Activated CD8-positive, alpha-beta T cell treated with anti-CD3 and anti-CD28 coated beads for 36 hours (primary cell): ENCODE results near the gene DOCK2. TPM values are rescaled to one million over a fixed set of nuclear protein-coding genes. Genes with fewer than 3 reads are reported as not detected.

ENCODE experiments used
- ATAC-seq: fragments of 200-7000 bp; cut with Tn5 transposase; one replicate; pipeline ENCODE4 v1.10.0; 2021; ENCODE audit warnings: mild to moderate bottlenecking, moderate library complexity
- CTCF ChIA-PET: fragments of 350-600 bp; sonication (Branson Sonifier 250); formaldehyde crosslinking; loops from one replicate; lab custom pipeline; 2021; ENCODE audit warnings: antibody characterized with exemption; lab: Charles Lee
- POLR2A ChIA-PET: fragments of 350-600 bp; sonication (Branson Sonifier 250); formaldehyde crosslinking; loops from one replicate; lab custom pipeline; 2021; ENCODE audit warnings: antibody characterized with exemption; lab: Charles Lee
- DNase-seq: peaks from one replicate; pipeline ENCODE4 v3.0.0-alpha.2; 2020
- H3K27ac Mint-ChIP-seq: one replicate; pipeline ENCODE4 v1.8.0; 2021; ENCODE audit warnings: mild to moderate bottlenecking, mixed read lengths
- H3K27me3 Mint-ChIP-seq: one replicate; pipeline ENCODE4 v1.8.0; 2021; ENCODE audit warnings: mixed read lengths
- H3K36me3 Mint-ChIP-seq: one replicate; pipeline ENCODE4 v1.8.0; 2021; ENCODE audit warnings: low read depth, mixed read lengths
- H3K4me1 Mint-ChIP-seq: one replicate; pipeline ENCODE4 v1.8.0; 2021; ENCODE audit warnings: low read depth, mixed read lengths
- H3K4me3 Mint-ChIP-seq: one replicate; pipeline ENCODE4 v1.8.0; 2021; ENCODE audit warnings: mild to moderate bottlenecking, moderate library complexity, mixed read lengths
- H3K9me3 Mint-ChIP-seq: one replicate; pipeline ENCODE4 v1.8.0; 2021; ENCODE audit warnings: mixed read lengths
- intact Hi-C: fragments of 100-400 bp; cut with micrococcal nuclease; formaldehyde crosslinking; loops from one replicate; pipeline ENCODE4 v1.10.0; 2022
- total RNA-seq, 2 experiments: library from RNA; stranded (reverse); gene quantifications; one replicate each; pipeline ENCODE4 v1.2.3, GENCODE V29; 2021
- TF ChIP-seq, protein P1 (sequence below): fragments of 200-600 bp; IDR thresholded peaks from one replicate; pipeline ENCODE4 v1.8.0; 2022; ENCODE audit warnings: antibody characterized with exemption, mild to moderate bottlenecking

Gene DOCK2
- total RNA-seq, 2 experiments from 2014 or later, result 180 to 181 TPM

DNA sequence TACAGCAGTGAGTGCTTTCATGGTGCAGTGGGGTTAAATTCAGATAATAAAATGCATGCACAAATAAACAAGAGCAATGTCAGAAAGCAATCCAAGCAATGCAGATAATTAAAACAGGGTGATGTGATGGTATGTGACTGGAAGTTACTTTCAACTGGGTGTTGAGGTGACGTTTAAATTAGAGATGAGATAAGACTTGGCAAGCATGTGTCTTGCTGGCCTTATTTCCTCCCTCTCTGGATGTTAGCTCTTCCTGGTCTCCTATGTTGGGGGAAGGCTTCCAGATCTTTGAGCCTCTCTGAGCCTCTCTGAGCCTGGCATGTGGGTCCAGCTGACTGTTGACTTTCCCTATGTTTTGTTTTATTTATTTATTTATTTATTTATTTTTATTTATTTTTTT, 54.4 kb downstream of the DOCK2 start:
- peaks cover 54% of the 10 kb centered on the region for H3K36me3 Mint-ChIP-seq
- H3K27me3 Mint-ChIP-seq, result no peaks in the 10 kb centered on the region
- DNase-seq (no peak), ATAC-seq (no peak)
- CTCF ChIA-PET, result no interaction called here
- H3K9me3 Mint-ChIP-seq, result no peaks in the 10 kb centered on the region
- no peak overlapping the region for H3K27ac Mint-ChIP-seq
- POLR2A ChIA-PET, result interaction anchor here (0.6 kb wide), 1 partner anchor 587 kb away, joined by 3 read pairs; no protein-coding TSS in a partner anchor
- no peaks in the 10 kb centered on the region for H3K4me1 Mint-ChIP-seq
- TF ChIP-seq, protein P1, sequence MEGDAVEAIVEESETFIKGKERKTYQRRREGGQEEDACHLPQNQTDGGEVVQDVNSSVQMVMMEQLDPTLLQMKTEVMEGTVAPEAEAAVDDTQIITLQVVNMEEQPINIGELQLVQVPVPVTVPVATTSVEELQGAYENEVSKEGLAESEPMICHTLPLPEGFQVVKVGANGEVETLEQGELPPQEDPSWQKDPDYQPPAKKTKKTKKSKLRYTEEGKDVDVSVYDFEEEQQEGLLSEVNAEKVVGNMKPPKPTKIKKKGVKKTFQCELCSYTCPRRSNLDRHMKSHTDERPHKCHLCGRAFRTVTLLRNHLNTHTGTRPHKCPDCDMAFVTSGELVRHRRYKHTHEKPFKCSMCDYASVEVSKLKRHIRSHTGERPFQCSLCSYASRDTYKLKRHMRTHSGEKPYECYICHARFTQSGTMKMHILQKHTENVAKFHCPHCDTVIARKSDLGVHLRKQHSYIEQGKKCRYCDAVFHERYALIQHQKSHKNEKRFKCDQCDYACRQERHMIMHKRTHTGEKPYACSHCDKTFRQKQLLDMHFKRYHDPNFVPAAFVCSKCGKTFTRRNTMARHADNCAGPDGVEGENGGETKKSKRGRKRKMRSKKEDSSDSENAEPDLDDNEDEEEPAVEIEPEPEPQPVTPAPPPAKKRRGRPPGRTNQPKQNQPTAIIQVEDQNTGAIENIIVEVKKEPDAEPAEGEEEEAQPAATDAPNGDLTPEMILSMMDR, result no peak
- intact Hi-C loops, result no loop called here
- no peak overlapping the region for H3K4me3 Mint-ChIP-seq

DNA sequence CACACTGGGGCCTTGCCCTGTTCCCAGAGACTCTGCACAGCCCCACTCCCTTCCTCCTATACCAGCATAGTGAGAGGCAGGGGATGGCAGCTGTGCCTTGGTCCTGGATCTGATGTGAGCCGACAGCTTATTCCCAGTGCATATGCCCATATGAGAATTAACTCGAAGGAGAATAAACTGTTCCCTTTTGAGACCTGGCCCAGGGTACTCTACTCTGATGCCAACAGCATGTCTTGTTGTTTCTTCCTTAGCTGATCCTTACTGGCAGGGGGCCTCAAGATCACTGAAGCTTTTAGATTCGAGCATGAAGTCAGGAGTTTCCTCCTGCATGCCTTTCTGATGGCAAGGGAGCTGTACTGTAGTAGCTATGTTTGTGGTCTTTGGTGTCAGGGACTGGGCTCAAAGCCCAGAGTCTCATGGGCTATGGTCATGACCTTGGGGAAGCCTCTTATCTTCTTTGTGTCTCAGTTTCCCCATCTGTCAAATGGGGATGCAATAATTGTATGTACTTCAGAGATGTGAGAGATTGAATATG, 57.1 kb downstream of the DOCK2 start:
- CTCF ChIA-PET, result no interaction called here
- Mint-ChIP-seq H3K27me3 (no peaks in the 10 kb centered on the region), H3K36me3 (peaks cover 48% of the 10 kb centered on the region), H3K27ac (no peak overlapping the region), H3K9me3 (no peaks in the 10 kb centered on the region), H3K4me1 (no peaks in the 10 kb centered on the region), H3K4me3 (no peak overlapping the region)
- POLR2A ChIA-PET, result interaction anchor here (1.1 kb wide), 1 partner anchor 12 kb away, joined by 3 read pairs; no protein-coding TSS in a partner anchor
- intact Hi-C loops, result no loop called here
- TF ChIP-seq, protein P1, result no peak
- DNase-seq (no peak), ATAC-seq (no peak)

DNA sequence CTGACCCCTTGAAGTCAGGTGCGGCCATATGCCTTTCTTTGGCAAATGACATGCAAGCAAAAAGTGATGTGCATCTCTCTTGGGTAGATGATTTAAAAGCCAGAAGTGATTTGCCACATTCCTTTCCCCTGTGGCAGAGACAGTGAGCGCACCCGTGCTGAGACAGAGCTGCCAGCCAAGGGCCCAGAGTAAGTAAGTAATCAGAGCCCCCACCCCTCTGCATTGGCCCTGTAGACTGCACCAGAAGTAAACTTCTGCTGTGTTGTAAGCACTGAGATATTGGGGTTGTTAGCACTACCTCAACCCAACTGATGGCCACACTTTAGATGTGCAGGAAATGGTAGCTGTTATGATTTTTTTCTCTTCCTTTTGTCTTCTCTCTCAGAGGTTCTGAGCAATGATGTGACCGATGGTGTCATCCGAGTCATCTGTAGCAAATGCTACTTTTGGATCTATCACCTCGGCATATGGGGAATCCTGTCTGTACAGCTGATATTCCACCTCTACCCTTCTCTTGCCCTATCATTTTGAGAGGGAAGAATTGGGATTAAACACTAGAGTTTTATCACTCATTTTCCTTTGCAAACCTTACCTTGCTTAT, 58.0 kb downstream of the DOCK2 start:
- no peak overlapping the region for H3K4me3 Mint-ChIP-seq
- TF ChIP-seq, protein P1, result no peak

DNA sequence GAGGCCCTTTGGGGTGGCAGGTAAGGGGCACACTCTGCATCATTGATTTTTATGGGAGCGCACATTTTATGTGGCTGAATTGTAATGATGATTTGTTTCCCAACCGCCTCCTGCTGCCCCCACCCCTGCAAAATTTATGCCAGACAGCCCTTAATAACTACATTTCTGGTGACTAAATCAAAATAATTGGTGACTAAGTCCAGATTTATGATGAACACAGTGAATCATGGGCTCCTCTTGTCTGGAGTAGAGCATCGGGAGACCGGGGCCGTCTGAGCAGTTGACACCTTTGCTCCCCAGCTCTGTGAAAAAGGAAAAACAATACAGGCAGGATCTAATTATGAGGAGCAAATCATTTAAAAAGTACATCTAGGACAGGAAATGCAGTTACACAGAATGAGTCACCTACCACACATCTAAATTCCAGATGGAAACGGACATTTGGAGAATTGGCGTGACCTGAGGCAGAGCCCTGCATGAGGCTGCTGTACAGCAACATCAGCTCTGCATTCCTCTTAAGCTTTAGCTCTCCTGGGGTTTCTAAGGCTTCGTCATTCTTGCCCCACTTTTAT, 58.9 kb downstream of the DOCK2 start:
- DNase-seq (no peak), ATAC-seq (no peak)
- Mint-ChIP-seq H3K4me3 (no peak overlapping the region), H3K27ac (no peak overlapping the region), H3K4me1 (no peaks in the 10 kb centered on the region), H3K9me3 (no peaks in the 10 kb centered on the region), H3K36me3 (peaks cover 47% of the 10 kb centered on the region), H3K27me3 (no peaks in the 10 kb centered on the region)
- TF ChIP-seq, protein P1, result no peak
- intact Hi-C loops, result no loop called here
- ChIA-PET POLR2A (no interaction called here), CTCF (interaction anchor here (1.5 kb wide), 1 partner anchor 16 kb away, joined by 3 read pairs; no protein-coding TSS in a partner anchor)

More for the DNA sequence above, 58.0 kb downstream of the DOCK2 start:
- intact Hi-C loops, result no loop called here
- H3K27ac Mint-ChIP-seq, result no peak overlapping the region
- ATAC-seq (no peak), DNase-seq (no peak)
- H3K27me3 Mint-ChIP-seq, result no peaks in the 10 kb centered on the region
- ChIA-PET POLR2A (no interaction called here), CTCF (no interaction called here)
- no peaks in the 10 kb centered on the region for H3K4me1 Mint-ChIP-seq
- H3K36me3 Mint-ChIP-seq, result peaks cover 50% of the 10 kb centered on the region
- no peaks in the 10 kb centered on the region for H3K9me3 Mint-ChIP-seq
